H9 (cell line): Measurements from ENCODE around the gene ZSCAN5C. TPM values are rescaled to one million over a fixed set of nuclear protein-coding genes. Genes with fewer than 3 reads are reported as not detected.

ENCODE experiments used
- DNase-seq: peaks from one replicate; pipeline ENCODE4 v3.0.0-alpha.2; 2017
- H2AFZ ChIP-seq: one replicate; pipeline ENCODE4 v1.6.1; 2013; ENCODE audit warnings: mild to moderate bottlenecking, low read length, control low read depth, moderate library complexity
- H2AK5ac ChIP-seq: 2 replicates; pipeline ENCODE4 v1.6.1; 2013; ENCODE audit warnings: low read length, control low read depth, mixed read lengths; ENCODE audit not compliant: insufficient read length
- H2BK120ac ChIP-seq: one replicate; pipeline ENCODE4 v1.6.1; 2013; ENCODE audit warnings: low read depth, mild to moderate bottlenecking, low read length, control low read depth, inconsistent platforms; ENCODE audit not compliant: poor library complexity, severe bottlenecking
- H2BK12ac ChIP-seq: 2 replicates; pipeline ENCODE4 v1.6.1; 2013; ENCODE audit warnings: low read length, control low read depth, mixed read lengths, low read depth; ENCODE audit not compliant: insufficient read length
- H2BK15ac ChIP-seq: 2 replicates; pipeline ENCODE4 v1.6.1; 2013; ENCODE audit warnings: low read depth, low read length, control low read depth
- H2BK20ac ChIP-seq: one replicate; pipeline ENCODE4 v1.6.1; 2013; ENCODE audit warnings: low read depth, mild to moderate bottlenecking, low read length, control low read depth, inconsistent platforms; ENCODE audit not compliant: poor library complexity, severe bottlenecking
- H2BK5ac ChIP-seq: 2 replicates; pipeline ENCODE4 v1.6.1; 2013; ENCODE audit warnings: low read length, control low read depth, mixed read lengths; ENCODE audit not compliant: insufficient read length
- H3K14ac ChIP-seq: 2 replicates; pipeline ENCODE4 v1.6.1; 2013; ENCODE audit warnings: low read length, control low read depth; ENCODE audit not compliant: insufficient read depth
- H3K18ac ChIP-seq: 2 replicates; pipeline ENCODE4 v1.6.1; 2013; ENCODE audit warnings: low read depth, mild to moderate bottlenecking, mixed read lengths, low read length, control low read depth; ENCODE audit not compliant: insufficient read length
- H3K23ac ChIP-seq: 2 replicates; pipeline ENCODE4 v1.6.1; 2013; ENCODE audit warnings: low read length, control low read depth, mixed read lengths, low read depth; ENCODE audit not compliant: insufficient read length
- H3K23me2 ChIP-seq: 2 replicates; pipeline ENCODE4 v1.6.1; 2013; ENCODE audit warnings: low read depth, mild to moderate bottlenecking, mixed read lengths, low read length, control low read depth; ENCODE audit not compliant: insufficient read length, poor library complexity, severe bottlenecking
- H3K27ac ChIP-seq: 2 replicates; pipeline ENCODE4 v1.5.1; 2013; ENCODE audit warnings: low read length, control low read depth, mixed read lengths, low read depth; ENCODE audit not compliant: insufficient read length
- H3K27me3 ChIP-seq: 2 replicates; pipeline ENCODE4 v1.6.1; 2013; ENCODE audit warnings: low read length, control low read depth, inconsistent platforms; ENCODE audit not compliant: insufficient read depth
- H3K4ac ChIP-seq: 2 replicates; pipeline ENCODE4 v1.6.1; 2013; ENCODE audit warnings: low read depth, mild to moderate bottlenecking, control low read depth, inconsistent platforms, low read length, moderate library complexity
- H3K4me1 ChIP-seq: 2 replicates; pipeline ENCODE4 v1.6.1; 2013; ENCODE audit warnings: low read length, control low read depth, inconsistent platforms; ENCODE audit not compliant: insufficient read depth
- H3K4me2 ChIP-seq: 2 replicates; pipeline ENCODE4 v1.6.1; 2013; ENCODE audit warnings: low read length, control low read depth, mixed read lengths; ENCODE audit not compliant: insufficient read length, insufficient read depth
- H3K56ac ChIP-seq: 2 replicates; pipeline ENCODE4 v1.6.1; 2013; ENCODE audit warnings: low read depth, mild to moderate bottlenecking, mixed read lengths, low read length, control low read depth; ENCODE audit not compliant: insufficient read length
- H3K79me1 ChIP-seq: 2 replicates; pipeline ENCODE4 v1.6.1; 2013; ENCODE audit warnings: low read depth, mild to moderate bottlenecking, moderate library complexity, low read length, control low read depth, inconsistent platforms; ENCODE audit not compliant: insufficient read depth, poor library complexity, severe bottlenecking
- H3K79me2 ChIP-seq: 2 replicates; pipeline ENCODE4 v1.6.1; 2013; ENCODE audit warnings: low read length, control low read depth, inconsistent platforms; ENCODE audit not compliant: insufficient read depth
- H3K9ac ChIP-seq: 2 replicates; pipeline ENCODE4 v1.6.1; 2013; ENCODE audit warnings: low read length, control low read depth, mixed read lengths; ENCODE audit not compliant: insufficient read length; ENCODE audit errors: extremely low read depth
- H3K9me3 ChIP-seq: one replicate; pipeline ENCODE4 v1.6.1; 2013; ENCODE audit warnings: low read depth, low read length, inconsistent platforms; ENCODE audit not compliant: control insufficient read depth
- H3T11ph ChIP-seq: one replicate; pipeline ENCODE4 v1.6.1; 2013; ENCODE audit warnings: mild to moderate bottlenecking, low read length, control low read depth, inconsistent platforms
- H4K20me1 ChIP-seq: one replicate; pipeline ENCODE4 v1.6.1; 2013; ENCODE audit not compliant: control insufficient read depth, insufficient read length, insufficient read depth
- H4K5ac ChIP-seq: 2 replicates; pipeline ENCODE4 v1.6.1; 2013; ENCODE audit warnings: low read depth, mild to moderate bottlenecking, mixed read lengths, low read length, control low read depth; ENCODE audit not compliant: insufficient read length
- H4K8ac ChIP-seq: replicated peaks from 2 replicates; pipeline ENCODE4 v1.6.1; 2013; ENCODE audit warnings: low read length, control low read depth, mixed read lengths, low read depth; ENCODE audit not compliant: insufficient read length
- H4K91ac ChIP-seq: 2 replicates; pipeline ENCODE4 v1.6.1; 2013; ENCODE audit warnings: low read depth, mild to moderate bottlenecking, moderate library complexity, mixed read lengths, low read length, control low read depth; ENCODE audit not compliant: insufficient read length
- H3K27ac Mint-ChIP-seq, 3 experiments: 2 replicates in 2 of 3; 3 replicates in 1 of 3; pipeline ENCODE4 v1.8.0; 2020 to 2021; ENCODE audit warnings: mixed read lengths in 3 of 3, mild to moderate bottlenecking in 1 of 3, moderate library complexity in 1 of 3
- H3K27me3 Mint-ChIP-seq: 2 replicates; pipeline ENCODE4 v1.8.0; 2021; ENCODE audit warnings: low read depth, mild to moderate bottlenecking, moderate library complexity, mixed read lengths
- H3K36me3 Mint-ChIP-seq, 3 experiments: 2 replicates in 2 of 3; 3 replicates in 1 of 3; pipeline ENCODE4 v1.8.0; 2020 to 2021; ENCODE audit warnings: low read depth in 3 of 3, mixed read lengths in 3 of 3; ENCODE audit not compliant: insufficient read depth in 1 of 3
- H3K4me1 Mint-ChIP-seq, 2 experiments: 2 replicates each; pipeline ENCODE4 v1.8.0; 2020; ENCODE audit warnings: mixed read lengths in 2 of 2
- H3K4me3 Mint-ChIP-seq, 2 experiments: 2 replicates in 1 of 2; 3 replicates in 1 of 2; pipeline ENCODE4 v1.8.0; 2020 to 2021; ENCODE audit warnings: mild to moderate bottlenecking in 2 of 2, mixed read lengths in 2 of 2, moderate library complexity in 1 of 2
- H3K9me3 Mint-ChIP-seq, 2 experiments: 2 replicates in 1 of 2; 3 replicates in 1 of 2; pipeline ENCODE4 v1.8.0; 2020; ENCODE audit warnings: mild to moderate bottlenecking in 2 of 2, mixed read lengths in 2 of 2, moderate library complexity in 1 of 2
- WGBS: extraction: QIAGEN DNeasy Blood & Tissue Kit; methylation state at CpG from one replicate; pipeline ENCODE4 v1.1.7; 2013; ENCODE audit warnings: missing lambda C conversion rate, low lambda C conversion rate, mixed read lengths; ENCODE audit not compliant: insufficient read length; ENCODE audit errors: extremely low coverage; 5-methylcytosine and 5-hydroxymethylcytosine counted together
- total RNA-seq: library from RNA; stranded (reverse); gene quantifications from 2 replicates; pipeline ENCODE4 v1.2.1, GENCODE V29; 2021
- TF ChIP-seq, protein P1 (sequence below): fragments of 200-600 bp; sonication (generic); conservative IDR thresholded peaks from 3 replicates; pipeline ENCODE4 v1.8.0; 2021; ENCODE audit warnings: antibody characterized with exemption, mild to moderate bottlenecking

Gene ZSCAN5C
- total RNA-seq, 1 experiment from 2014 or later, result not detected

DNA sequence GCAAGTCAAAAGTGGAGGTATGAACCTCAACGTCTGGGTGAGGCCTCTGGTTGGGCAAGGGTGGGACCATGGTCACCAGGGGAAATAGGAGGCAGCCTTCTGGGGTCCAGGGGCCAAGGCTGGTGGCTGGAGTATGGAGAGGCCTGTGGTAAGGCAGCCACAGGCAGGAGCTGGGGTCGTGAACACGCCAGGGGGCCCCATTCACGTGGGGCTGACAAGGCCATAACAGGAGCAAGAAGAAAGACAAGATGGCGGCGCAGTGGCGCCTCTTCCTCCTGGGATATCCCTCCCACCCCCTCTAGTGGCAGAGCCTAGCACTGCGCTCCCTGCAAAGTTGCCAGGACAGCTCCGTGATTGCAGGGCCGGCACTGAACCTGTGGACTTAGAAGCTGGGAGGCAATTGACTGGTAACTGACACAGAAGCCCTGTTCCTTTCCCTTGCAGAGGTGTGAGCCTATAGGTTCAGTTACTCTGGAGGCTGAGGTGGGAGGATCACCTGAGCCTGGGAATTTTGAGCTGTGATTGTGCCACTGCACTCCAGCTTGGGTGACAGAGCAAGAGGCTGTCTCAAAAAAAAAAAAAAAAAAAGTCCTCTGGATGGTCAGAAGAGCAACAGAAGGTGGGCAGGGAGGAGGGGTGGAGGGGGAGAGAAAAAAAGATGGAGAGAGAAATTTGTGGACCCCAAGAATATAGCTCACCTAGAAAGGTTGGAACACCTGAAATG lies 50.8 kb downstream of the ZSCAN5C start:
- peak overlapping the region; percentile 74 for H4K5ac ChIP-seq
- Mint-ChIP-seq H3K9me3 (peaks cover 13 to 42% of the 10 kb centered on the region in 2 experiments), H3K27ac (peak overlapping the region in 1 of 3 experiments; percentile 95; a peak in 1 of 7 replicates), H3K4me3 (no peak overlapping the region), H3K4me1 (no peaks in the 10 kb centered on the region), H3K36me3 (peaks cover 2 to 10% (median 9%) of the 10 kb centered on the region in 3 experiments), H3K27me3 (peaks cover 34% of the 10 kb centered on the region)
- H4K91ac ChIP-seq, result no peak overlapping the region
- H3K23ac ChIP-seq, result no peak overlapping the region
- H3K4ac ChIP-seq, result no peak overlapping the region
- peak overlapping the region; percentile 56 for H2BK12ac ChIP-seq
- no peak overlapping the region for H2BK120ac ChIP-seq
- H4K20me1 ChIP-seq, result no peaks in the 10 kb centered on the region
- no peaks in the 10 kb centered on the region for H3K23me2 ChIP-seq
- H3K14ac ChIP-seq, result no peak overlapping the region
- H3K27me3 ChIP-seq, result no peaks in the 10 kb centered on the region
- H3K9ac ChIP-seq, result no peak overlapping the region
- H3T11ph ChIP-seq, result no peak overlapping the region
- H3K4me2 ChIP-seq, result no peak overlapping the region
- DNase-seq, result peak; percentile 95
- H2AFZ ChIP-seq, result no peak overlapping the region
- no peaks in the 10 kb centered on the region for H3K79me2 ChIP-seq
- H3K79me1 ChIP-seq, result no peaks in the 10 kb centered on the region
- no peak overlapping the region for H2BK20ac ChIP-seq
- H4K8ac ChIP-seq, result no peak overlapping the region
- no peak overlapping the region for H3K27ac ChIP-seq
- no peak overlapping the region for H2BK5ac ChIP-seq
- no peak overlapping the region for H2AK5ac ChIP-seq
- no peak overlapping the region for H2BK15ac ChIP-seq
- H3K56ac ChIP-seq, result no peak overlapping the region
- TF ChIP-seq, protein P1, sequence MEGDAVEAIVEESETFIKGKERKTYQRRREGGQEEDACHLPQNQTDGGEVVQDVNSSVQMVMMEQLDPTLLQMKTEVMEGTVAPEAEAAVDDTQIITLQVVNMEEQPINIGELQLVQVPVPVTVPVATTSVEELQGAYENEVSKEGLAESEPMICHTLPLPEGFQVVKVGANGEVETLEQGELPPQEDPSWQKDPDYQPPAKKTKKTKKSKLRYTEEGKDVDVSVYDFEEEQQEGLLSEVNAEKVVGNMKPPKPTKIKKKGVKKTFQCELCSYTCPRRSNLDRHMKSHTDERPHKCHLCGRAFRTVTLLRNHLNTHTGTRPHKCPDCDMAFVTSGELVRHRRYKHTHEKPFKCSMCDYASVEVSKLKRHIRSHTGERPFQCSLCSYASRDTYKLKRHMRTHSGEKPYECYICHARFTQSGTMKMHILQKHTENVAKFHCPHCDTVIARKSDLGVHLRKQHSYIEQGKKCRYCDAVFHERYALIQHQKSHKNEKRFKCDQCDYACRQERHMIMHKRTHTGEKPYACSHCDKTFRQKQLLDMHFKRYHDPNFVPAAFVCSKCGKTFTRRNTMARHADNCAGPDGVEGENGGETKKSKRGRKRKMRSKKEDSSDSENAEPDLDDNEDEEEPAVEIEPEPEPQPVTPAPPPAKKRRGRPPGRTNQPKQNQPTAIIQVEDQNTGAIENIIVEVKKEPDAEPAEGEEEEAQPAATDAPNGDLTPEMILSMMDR, result peak; percentile 95
- H3K9me3 ChIP-seq, result peaks cover 4% of the 10 kb centered on the region
- WGBS, result no CpG with 5 or more reads among the region's 10 CpGs
- peak overlapping the region; percentile 18 for H3K18ac ChIP-seq
- H3K4me1 ChIP-seq, result no peaks in the 10 kb centered on the region
